ENCODE measurements around the gene TMEM54.

TMEM54 gene

DNA sequence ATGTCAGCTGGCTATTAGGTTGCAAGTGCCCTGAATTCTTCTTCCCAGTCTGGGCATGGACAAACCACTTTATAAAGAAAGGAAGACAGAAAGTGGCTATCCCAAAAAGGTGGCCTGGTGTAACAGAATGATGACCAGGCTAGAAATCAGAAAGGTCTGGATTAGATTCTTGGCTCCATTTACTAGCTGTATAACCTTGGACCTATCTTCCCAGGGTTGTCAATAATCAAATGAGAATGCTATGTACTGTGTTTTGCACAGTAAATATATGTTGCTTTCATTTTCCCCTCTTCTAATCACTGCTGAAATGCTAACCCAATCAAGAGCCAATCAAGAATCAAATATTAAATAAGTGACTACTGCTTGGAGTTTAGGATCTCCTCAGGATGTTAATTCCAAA is 43.0 kb upstream of the TMEM54 start:
- no peak for DNase-seq (ENCODE audit: low read depth)
- TF ChIP-seq, protein P1, sequence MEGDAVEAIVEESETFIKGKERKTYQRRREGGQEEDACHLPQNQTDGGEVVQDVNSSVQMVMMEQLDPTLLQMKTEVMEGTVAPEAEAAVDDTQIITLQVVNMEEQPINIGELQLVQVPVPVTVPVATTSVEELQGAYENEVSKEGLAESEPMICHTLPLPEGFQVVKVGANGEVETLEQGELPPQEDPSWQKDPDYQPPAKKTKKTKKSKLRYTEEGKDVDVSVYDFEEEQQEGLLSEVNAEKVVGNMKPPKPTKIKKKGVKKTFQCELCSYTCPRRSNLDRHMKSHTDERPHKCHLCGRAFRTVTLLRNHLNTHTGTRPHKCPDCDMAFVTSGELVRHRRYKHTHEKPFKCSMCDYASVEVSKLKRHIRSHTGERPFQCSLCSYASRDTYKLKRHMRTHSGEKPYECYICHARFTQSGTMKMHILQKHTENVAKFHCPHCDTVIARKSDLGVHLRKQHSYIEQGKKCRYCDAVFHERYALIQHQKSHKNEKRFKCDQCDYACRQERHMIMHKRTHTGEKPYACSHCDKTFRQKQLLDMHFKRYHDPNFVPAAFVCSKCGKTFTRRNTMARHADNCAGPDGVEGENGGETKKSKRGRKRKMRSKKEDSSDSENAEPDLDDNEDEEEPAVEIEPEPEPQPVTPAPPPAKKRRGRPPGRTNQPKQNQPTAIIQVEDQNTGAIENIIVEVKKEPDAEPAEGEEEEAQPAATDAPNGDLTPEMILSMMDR (IDR thresholded peaks at IDR 0.05; ENCODE audit: insufficient read depth, low read depth, low read length, missing control alignments): no peak
- H3K4me3 ChIP-seq (ENCODE audit: low read depth, low read length): no peak overlapping the region

DNA sequence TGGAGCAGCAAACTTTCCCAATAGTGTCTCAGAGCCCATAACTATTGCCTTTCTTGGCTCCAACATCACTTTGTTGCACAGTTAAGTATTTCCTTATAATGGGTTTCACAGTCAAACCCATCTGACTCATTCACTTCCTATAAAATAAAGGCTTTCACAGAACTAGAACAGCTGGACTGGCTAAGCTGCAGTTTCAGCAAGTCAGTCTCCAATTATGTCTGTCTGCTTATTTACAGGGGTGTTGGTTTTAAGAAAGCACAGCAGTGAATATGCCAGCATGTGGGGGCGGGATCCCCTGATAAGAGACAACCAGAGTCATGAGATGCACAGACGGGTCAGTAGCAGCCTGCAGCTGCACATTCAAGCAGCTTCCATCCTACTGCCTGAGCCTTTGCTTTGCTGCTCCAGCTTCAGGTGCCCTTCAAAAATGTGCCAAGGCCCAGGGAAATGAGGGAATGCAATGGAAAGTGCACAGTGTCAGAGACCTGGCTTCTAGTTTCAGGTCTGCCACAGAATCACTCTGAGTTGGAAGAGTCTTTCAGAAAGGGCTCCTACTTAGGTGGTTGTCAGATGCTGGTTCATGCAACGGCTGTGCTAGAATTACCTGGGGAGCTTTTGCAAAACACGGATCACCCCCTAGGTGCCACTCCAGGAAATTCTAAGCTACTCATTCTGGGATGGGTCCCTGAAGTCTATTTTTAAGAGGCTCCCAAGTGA is 38.6 kb upstream of the TMEM54 start:
- no peak for DNase-seq (ENCODE audit: low read depth)
- H3K4me3 ChIP-seq (ENCODE audit: low read depth, low read length): no peak overlapping the region

GRCh38 chr1:32937061-32937460 is 35.9 kb upstream of the TMEM54 start:
- DNase-seq (ENCODE audit: low read depth): no peak
- no peak overlapping the region for H3K4me3 ChIP-seq (ENCODE audit: low read depth, low read length)
- TF ChIP-seq, protein P1 (IDR thresholded peaks at IDR 0.05; ENCODE audit: insufficient read depth, low read depth, low read length, missing control alignments): no peak

More for the DNA sequence above, 38.6 kb upstream of the TMEM54 start:
- TF ChIP-seq, protein P1 (IDR thresholded peaks at IDR 0.05; ENCODE audit: insufficient read depth, low read depth, low read length, missing control alignments): no peak

GRCh38 chr1:32934535-32934934 is 33.3 kb upstream of the TMEM54 start:
- TF ChIP-seq, protein P1 (IDR thresholded peaks at IDR 0.05; ENCODE audit: insufficient read depth, low read depth, low read length, missing control alignments): no peak

GRCh38 chr1:32933742-32934322 is 32.6 kb upstream of the TMEM54 start:
- TF ChIP-seq, protein P1 (IDR thresholded peaks at IDR 0.05; ENCODE audit: insufficient read depth, low read depth, low read length, missing control alignments): no peak
- DNase-seq (ENCODE audit: low read depth): no peak
- no peak overlapping the region for H3K4me3 ChIP-seq (ENCODE audit: low read depth, low read length)

More at GRCh38 chr1:32934535-32934934, 33.3 kb upstream of the TMEM54 start:
- no peak for DNase-seq (ENCODE audit: low read depth)
- H3K4me3 ChIP-seq (ENCODE audit: low read depth, low read length): no peak overlapping the region

- no peak for DNase-seq (ENCODE audit: low read depth)
- TF ChIP-seq, protein P1 (IDR thresholded peaks at IDR 0.05; ENCODE audit: insufficient read depth, low read depth, low read length, missing control alignments): no peak
- H3K4me3 ChIP-seq (ENCODE audit: low read depth, low read length): no peak overlapping the region
Observed at GRCh38 chr1:32931760-32932159, 30.6 kb upstream of the TMEM54 start.

Data from GM12865 (cell line).